NCI-H1105 treated with DMSO at 0.1 percent for 48 hours (cell line): ENCODE measurements around the gene SNRNP200.
"Not testable (repeated sequence)": the region's sequence is repeated elsewhere in the genome, so short reads cannot be mapped to it uniquely, and the experiment has no call there.

ENCODE experiments used
- DNase-seq: peaks from one replicate; lab custom pipeline; 2025; lab: John Stamatoyannopoulos, UW

SNRNP200 gene

DNA sequence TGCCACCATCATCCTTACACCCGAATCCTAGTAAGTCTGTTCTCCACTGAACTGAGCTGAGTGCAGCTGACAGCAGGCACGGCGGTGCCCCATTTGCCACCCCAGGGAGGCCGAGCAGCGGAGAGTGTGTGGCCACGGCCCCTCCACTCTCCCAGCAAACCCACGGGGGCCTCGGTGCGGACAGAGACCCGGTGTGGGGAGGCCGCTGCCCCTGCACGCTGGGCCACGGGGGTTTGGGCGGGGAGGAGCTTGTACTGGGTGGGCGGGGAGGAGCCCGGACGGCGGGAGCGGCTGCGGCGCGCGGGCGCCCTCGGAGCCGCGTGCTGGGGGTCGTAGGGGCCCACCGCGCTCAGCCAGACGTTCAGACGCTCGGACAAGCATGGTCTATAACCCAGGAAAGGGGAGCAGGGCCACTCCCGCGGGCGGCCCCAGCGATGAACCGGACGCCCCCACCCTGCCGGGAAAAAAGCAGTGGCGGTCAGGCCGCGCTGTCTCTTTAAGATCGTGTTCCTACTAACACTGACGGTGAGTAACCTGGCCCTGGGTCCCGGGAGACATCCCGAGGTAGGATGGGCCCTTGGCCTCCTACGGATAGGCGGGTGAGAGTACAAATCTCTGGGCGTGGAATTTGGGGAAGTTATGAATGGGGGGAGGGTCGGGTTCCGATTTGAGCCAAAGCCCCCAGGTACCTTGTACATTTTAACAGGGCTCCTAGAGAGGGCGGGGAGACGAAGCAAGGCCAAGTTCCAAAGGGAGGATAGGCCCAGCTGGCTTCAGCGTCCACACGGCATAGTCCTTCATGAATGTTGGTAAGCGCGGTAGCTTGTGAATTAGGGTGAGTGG is 19.9 kb upstream of the SNRNP200 start, which contains the start of gene ITPRIPL1:
TSS of gene ITPRIPL1 (plus strand) at position 277 of the 843 bp plus-strand sequence. CDS start at position 800, 523 bp downstream.
- DNase-seq, result peak; percentile 15

DNA sequence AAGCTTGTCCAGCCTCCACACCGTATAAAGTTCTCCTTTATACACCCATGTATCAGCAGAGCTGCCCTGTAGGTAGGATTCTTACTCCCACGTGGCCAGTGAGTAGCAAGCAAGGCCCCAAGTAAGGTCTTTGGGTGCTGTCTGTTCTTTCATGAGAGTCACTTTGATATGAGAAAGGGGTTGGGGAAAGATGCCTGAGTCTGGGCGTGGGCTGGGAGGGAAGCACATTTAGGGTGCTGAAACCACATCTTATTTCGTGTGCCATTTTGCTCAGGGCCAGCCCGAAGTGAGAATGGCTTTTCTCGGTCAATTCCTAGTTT is 19.3 kb upstream of the SNRNP200 start:
- no peak for DNase-seq

DNA sequence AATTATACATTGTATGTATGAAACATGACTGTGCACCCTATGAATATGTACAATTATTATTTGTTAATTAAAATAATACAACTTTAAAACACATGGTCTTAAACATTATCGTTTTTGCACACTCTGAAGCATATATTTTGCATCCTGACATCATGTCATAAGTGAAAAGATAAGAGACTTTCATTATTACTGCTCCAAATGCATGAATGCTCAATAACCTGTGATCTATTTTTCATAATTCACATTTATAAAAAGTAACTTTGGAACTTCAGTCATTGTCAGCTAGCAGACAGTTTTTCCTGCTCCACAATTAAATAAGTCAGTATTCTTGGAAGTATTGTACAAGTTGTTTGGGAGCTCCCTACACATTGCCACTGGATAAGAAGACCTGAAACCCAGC is 18.5 kb upstream of the SNRNP200 start:
- no peak for DNase-seq

DNA sequence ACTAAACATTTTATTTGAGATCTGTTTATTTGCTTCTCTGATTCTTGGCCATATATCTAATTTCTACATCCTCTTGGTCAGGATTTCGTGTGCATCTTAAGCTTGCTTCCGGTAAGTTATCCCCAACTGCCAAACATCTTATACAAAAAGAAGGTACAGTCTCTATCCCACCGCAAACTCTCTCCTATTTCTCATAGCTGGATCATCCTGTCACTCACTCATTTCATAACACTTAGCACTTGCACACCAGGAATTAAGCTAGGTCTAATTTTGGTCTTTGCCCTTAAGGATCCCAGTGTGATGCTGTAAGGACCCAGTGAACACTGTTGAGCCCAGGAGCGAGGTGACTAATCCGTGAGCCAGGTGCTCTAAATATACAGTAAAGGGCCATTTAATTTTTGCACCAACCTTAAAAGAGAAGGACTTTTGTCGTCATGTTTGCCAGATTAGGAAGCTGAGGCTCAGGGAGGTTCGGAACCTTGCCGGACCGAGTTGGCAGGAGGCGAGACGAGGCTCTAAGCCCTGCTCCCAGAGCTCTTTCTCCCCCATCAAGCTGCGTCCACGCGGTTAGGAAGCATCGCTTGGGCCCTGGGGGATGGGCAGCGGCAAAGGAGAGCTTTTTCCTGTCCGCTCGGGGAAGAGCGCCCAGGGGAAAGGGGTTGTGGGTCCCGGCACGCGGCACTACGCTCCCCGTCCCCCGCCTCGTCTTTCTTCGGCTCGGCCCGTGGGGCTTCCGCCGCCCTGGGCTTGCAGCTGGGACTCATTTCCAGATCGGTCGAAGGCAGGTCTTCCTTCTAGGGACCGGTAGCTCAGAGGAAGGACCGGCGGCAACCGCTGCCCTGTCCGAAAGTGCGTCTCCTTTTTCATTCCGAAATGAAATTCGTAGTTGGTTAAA is 15.6 kb upstream of the SNRNP200 start:
- peak; percentile 9 for DNase-seq

DNA sequence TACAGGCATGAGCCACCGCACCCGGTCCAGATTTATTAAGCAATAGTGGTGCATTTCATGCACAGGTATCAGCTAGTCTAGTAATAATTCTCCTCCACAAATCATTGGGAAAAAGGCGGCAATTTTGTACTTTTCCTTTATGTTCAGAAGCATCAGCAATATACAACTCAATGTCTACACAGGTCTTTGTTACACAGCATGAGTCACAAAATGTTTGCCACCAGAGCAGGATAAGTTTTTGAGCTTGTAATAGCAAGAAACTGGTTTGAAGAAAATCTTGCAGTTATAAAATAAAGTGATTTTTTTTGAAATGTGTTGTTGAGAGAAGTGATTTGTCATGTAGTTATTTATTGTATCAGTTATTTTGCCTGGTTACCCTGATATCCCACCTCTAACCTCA is 15.0 kb upstream of the SNRNP200 start:
- DNase-seq, result no peak

DNA sequence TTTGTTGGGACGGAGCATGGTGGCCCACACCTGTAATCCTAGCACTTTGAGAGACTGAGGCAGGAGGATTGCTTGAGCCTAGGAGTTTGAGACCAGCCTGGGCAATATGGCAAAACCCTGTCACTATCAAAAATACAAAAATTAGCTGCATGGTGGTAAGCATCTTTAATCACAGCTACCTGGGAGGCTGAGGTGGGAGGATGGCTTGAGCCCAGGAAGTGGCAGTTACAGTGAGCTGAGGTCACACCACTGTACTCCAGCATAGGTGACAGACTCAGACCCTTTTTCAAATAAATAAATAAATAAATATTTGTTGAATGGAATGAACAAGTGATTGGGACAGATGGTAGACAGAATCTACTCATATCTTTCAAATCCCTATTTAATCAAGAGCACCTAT is 14.1 kb upstream of the SNRNP200 start:
- no peak for DNase-seq

DNA sequence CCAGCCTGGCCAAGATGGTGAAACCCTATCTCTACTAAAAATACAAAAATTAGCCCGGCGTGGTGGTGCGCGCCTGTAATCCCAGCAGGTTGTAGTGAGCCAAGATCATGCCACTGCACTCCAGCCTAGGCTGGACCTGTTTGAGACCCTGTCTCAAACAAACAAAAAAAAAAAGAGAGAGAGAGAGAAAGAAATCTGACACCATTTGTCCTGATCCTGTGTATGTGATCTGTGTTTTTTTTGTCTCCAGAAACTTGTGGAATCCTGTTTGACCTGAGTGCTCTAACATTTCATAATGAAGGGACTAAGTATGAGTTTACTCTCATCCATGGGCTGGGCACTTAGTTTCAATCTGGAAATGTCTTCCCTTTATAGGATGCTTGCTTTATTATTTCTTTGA is 13.4 kb upstream of the SNRNP200 start:
- DNase-seq, result no peak

DNA sequence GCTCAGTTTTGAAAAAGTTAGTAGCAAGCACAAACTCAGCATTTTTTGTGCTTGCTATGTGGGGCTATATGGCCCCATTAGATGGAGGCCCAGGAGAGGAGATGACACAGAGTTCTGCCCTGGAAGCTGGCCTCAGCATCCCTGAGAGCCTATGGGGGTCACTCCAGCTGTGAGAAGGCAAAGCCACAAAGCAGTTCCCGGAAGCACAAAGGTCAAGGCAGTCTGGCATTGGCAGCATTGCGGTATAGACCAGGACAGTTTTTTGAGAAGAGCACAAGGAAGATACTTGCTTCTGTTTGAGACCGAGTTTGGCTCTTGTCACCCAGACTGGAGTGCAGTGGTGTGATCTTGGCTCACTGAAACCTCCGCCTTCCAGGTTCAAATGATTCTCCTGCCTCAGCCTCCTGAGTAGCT is 12.2 kb upstream of the SNRNP200 start:
- DNase-seq, result no peak

DNA sequence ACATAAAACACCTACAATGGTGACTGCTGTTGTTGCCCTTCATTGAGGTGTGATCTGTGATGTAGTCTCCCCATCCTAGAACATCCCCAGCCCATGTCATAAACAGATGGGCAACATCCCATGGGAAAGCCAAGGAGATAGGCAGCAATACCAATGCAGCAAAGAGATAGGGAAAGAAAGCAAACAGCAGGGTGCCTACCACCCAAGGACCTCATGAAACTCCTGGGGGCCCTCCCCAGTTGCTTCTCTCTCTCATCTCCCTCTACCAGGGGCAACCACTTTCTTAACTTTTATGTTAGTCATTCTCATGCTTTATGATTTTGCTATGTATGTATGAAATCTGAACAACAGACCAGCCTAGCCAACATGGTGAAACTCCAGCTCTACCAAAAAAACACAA is 11.7 kb upstream of the SNRNP200 start:
- no peak for DNase-seq

GRCh38 chr2:96315400-96316071 is 10.2 kb upstream of the SNRNP200 start:
- DNase-seq, result no peak

DNA sequence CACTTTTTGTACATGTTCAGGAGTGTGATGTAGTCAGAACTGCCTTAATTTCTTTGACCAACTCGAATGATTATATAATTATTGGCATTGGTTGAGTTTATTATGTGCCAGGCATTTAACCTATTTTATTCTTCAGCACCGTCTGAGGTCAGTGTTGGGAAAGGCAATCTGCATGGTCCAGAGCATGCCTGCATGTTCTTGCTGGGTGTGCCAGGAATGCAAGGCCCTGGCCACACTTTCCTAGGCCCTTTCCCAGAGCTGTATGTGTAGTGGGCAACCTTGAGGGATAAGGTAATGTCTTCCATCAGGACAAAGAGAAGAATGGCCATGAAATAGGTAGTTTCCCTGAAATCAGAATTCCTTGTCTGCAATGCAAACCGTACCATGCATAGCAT is 9.7 kb upstream of the SNRNP200 start:
- no peak for DNase-seq

DNA sequence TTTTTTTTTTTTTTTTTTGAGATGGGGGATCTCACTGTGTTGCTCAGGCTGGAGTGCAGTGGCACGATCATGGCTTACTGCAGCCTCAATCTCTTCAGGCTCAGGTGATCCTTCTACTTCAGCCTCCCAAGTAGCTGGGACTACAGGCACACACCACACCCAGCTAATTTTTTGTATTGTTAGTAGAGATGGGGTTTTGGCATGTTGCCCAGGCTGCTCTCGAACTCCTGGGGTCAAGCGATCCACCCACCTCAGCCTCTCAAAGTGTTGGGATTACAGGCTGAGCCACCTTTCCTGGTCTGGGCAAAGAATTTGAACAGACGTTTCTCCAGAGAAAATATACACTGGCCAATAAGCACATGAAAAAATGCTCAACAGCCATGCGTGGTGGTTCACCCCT is 2.9 kb upstream of the SNRNP200 start:
- DNase-seq, result peak; percentile 16

DNA sequence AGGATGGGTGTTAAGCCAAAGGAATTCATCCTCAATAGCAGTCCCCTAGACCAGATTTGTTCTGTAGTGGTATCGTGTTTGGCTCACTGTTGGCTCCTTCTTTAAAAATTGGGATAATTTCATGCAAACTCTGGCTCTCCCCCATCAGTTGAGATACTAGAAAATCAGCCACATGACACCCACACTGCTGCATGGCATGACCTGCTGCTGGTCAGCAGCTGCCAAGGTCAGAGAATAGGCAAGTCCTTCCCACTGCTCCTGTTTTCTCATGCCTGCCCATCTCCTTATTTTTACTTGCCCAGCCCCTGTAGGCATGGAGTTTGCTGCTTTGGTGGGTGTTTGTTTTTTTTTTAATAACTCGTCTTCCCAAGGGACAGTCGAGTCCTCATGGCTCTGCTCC is 1.0 kb upstream of the SNRNP200 start:
- no peak for DNase-seq

- DNase-seq, result no peak
Observed at GRCh38 chr2:96305979-96306308, 598 bp upstream of the SNRNP200 start.

- no peak for DNase-seq
Observed at GRCh38 chr2:96304606-96305005, 740 bp downstream of the SNRNP200 start.

DNA sequence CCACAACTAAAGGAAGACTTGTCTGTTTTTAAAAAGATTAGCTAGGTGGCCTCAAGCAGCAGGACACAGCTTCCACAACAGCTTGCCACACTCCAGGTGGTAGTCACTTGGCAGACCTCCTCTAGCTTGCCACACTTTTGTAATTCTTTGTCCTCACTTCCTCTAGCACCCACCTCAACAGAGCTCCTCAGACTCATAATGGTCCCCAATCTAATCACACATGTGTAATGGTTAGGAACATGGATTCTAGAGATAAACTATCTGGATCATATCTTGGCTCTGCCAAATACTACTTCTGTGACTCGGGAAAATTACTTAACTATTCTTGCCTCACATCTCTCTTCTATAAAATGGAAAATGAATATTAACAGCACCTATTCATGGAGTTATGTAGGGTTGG is 3.5 kb downstream of the SNRNP200 start:
- no peak for DNase-seq

DNA sequence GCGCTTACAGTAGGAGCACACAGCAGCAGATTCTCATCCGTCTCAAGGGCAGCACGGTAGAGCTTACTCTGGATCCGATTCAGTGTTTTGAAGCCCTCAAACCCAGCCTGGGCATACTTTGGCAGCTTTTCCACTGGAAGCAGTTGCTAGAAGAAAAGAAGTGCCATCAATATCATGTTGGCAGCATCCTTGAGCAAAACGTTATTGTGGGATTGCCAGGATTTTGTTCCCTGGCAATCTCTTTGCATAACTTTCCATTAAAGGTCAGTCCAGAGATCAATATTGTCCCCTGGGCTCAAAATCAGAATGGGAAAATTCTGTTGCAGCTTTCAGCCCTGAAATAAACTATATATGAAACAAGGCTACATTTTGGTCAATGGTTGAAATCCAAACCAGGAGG is 8.4 kb downstream of the SNRNP200 start:
- no peak for DNase-seq

DNA sequence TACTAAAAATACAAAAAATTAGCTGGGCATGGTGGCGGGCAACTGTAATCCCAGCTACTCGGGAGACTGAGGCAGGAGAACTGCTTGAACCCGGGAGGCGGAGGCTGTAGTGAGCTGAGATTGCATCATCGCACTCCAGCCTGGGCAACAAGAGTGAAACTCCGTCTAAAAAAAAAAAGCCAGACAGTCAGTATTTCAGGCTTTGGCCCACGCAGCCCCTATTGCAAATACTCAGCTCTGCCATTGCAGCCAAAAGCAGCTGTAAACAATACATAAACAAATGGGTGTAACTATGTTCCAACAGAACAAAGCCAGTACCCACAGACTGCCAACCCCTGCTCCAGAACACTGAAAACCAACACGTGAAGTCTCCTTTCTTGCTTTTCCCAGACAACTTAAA is 11.1 kb downstream of the SNRNP200 start:
- DNase-seq, result not testable (repeated sequence)

DNA sequence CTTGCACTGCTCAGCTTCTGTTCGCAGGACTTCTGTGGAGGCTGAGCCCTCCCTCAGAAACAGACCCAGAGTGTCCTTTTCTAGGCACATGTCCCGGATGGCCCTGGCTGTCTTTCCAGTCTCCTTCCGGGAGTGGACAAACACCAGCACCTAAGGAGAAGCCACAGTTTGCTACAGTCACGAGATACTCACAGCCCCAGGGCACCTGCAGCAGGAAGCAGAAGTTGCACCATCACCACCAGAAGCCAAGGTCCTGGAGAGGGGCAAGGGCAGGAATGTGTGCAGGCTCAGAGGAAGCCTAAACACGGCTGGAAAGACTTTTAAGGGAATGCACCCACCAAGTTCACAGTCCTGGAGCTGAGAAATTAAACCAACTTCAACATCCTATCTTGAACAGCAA is 13.6 kb downstream of the SNRNP200 start:
- no peak for DNase-seq

DNA sequence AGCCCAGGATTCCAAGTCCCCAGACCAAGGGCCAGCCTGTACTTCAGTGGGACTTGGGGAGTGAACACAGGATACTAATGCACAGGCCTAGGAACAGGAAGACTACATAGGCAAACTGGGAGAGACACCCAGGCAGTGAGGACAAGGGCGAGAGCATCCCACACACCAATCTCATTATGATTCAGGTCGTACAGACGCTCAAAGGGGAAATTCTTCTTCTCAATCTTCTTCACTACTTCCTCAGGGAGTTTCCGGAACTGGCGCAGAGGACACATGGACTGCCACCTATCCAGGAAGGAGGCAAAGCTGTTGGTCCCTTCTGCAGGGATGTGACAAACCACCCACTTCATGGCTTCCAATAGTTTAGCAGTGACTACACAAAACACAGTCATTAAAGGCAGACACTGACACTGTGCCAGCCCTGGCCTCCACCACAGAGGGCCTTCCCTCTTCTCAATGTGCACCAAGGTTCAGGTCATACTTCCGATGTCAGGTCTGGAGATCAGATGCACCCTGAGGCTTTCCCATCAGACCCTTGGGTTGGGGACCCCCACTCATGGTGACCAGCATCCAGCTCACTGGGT is 18.0 kb downstream of the SNRNP200 start:
- no peak for DNase-seq

- no peak for DNase-seq
Observed at GRCh38 chr2:96276787-96277499, 28.4 kb downstream of the SNRNP200 start.
